AG04449 (cell line): ENCODE results near the gene TSPAN32.

Experiments used
- CTCF ChIA-PET: fragments of 350-600 bp; formaldehyde crosslinking; extraction: SDS; loops from one replicate; lab custom pipeline; 2021; ENCODE audit warnings: antibody characterized with exemption; lab: Yijun Ruan, JAX
- POLR2A ChIA-PET: fragments of 400-600, 350-600 bp; formaldehyde crosslinking; extraction: SDS; loops from one replicate; lab custom pipeline; 2020; ENCODE audit warnings: antibody characterized with exemption, inconsistent platforms; lab: Yijun Ruan, JAX
- DNase-seq: peaks from one replicate; pipeline ENCODE4 v3.0.0-alpha.2; 2010; ENCODE audit warnings: low read depth, low spot score
- H3K4me3 ChIP-seq: 2 replicates; pipeline ENCODE4 v1.5.1; 2011; ENCODE audit warnings: low read depth, mild to moderate bottlenecking, control low read depth, low read length
- CTCF ChIP-seq: IDR thresholded peaks from one replicate; pipeline ENCODE4 v1.5.1; 2011; ENCODE audit warnings: mild to moderate bottlenecking, moderate library complexity, low read length, control low read depth, inconsistent platforms; ENCODE audit not compliant: insufficient read depth; ENCODE audit errors: missing control alignments

TSPAN32 gene

DNA sequence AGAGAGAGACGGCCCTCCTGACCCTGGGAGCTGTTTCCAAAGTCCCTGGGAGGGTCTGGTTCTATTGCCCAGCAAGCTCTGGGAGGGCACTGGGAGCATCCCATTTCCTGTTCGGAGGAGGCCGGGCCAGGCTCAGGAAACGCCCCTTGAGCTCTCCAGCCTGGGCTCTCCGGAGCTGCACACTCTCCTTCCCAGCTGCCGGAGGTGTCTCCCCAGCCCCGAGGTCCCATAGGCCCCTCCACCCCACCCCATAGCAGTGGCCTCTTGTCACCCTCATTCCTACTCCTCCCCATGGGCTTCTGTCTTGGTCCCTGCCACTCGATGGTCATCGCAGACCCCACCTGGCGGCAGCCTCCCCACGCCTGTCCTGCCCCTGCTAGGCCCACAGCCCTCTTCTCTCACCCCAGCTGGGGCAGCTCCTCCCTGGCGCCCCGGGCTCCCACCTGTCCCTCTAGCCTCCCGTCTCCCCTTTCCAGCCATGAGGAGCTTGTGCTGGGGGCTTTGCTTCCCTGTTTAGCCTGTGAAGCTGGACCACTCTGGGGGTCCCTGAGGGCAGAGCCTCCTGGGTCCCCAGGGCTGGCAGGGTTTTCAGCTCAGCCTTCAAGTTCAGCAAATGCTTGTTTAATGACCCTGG is 2.8 kb downstream of the TSPAN32 start:
- no peak for TF ChIP-seq CTCF
- no peak overlapping the region for H3K4me3 ChIP-seq
- POLR2A ChIA-PET: interaction anchor here (1.8 kb wide), 1 partner anchor 73 kb away, joined by 9 read pairs; no protein-coding TSS in a partner anchor
- DNase-seq: no peak
- CTCF ChIA-PET: interaction anchor here (0.6 to 12.3 kb wide), 25 partner anchors 9 to 588 kb away, joined by 3 to 381 read pairs (median 4); partner anchors contain the start of gene TSSC4

DNA sequence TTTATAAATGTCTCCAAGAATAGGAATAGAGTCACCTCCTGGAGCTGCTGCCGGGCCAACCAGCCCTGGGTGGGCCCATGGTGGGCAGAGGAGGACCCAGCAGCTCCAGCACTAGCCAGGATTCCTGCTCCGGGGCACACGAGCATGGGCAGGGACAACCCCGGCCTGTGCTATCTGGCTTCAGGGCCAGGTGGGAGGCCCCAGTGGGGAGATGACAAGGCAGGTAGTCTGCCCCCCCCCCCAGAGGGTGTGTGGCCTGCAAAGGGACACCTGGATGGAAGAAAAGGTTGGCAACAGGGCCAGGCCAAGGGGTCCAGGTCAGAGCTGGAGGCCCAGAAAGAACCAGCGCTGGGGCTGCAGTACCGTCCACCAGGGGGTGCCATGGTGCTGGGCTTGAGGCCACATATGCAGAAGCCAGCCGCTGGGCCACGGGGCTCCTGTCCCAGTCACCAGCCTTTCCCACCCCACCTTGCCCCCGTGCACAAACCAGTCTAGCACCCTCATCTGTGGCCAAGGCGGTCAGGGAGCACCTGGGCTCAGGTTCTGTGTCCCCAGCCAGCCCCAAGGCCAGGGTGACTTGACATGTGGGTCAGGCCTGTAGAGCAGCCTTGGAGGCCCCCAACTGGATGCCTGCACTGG is 3.4 kb downstream of the TSPAN32 start:
- POLR2A ChIA-PET: interaction anchor here (1.3 to 1.8 kb wide), 2 partner anchors 73 to 95 kb away, joined by 5 to 9 read pairs; partner anchors contain the start of gene TSSC4
- DNase-seq: no peak

DNA sequence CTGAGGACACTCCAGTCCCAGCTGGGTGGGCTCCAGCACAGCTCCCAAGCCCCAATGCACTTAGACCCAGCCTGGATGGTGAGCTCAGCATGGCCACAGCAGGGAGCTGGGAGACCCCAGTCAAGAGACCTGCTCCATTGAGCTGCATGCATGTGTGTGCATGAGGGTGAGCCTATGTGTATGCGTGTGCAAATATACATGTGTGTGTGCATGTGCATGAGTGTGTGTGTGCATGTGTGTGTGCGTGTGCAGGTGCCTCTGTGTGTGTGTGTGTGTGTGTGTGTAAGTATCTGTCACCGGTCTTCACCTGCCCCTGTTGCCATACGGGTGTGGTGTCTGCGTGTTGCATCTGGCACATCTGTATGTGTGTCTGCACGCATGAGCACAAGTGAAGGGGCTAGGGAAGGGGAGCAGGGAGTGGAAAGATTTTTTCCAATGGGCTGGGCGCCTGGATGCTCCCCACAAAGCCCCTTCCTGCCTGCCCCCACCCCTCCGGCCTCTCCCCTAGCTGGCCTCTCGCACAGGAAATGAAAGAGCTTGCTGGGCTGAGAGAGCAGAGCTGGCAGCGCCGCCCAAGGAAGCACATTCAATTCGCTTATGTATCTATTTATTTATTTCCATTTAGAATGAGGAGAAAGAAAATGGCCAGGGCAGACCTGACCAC is 4.1 kb downstream of the TSPAN32 start:
- ChIA-PET CTCF (interaction anchor here (0.7 to 12.3 kb wide), 19 partner anchors 8 to 587 kb away, joined by 3 to 381 read pairs (median 5); partner anchors contain the start of gene TSSC4), POLR2A (interaction anchor here (0.7 to 1.8 kb wide), 4 partner anchors 29 to 102 kb away, joined by 3 to 9 read pairs (median 4); partner anchors contain the start of gene TSSC4)
- peak overlapping the region; percentile 32 for H3K4me3 ChIP-seq
- no peak for DNase-seq
- no peak for TF ChIP-seq CTCF

More for the DNA sequence above, 3.4 kb downstream of the TSPAN32 start:
- CTCF ChIA-PET: interaction anchor here (0.6 to 12.3 kb wide), 31 partner anchors 8 to 588 kb away, joined by 3 to 381 read pairs (median 4); partner anchors contain the start of gene TSSC4
- no peak overlapping the region for H3K4me3 ChIP-seq
- peak; percentile 79 for TF ChIP-seq CTCF

DNA sequence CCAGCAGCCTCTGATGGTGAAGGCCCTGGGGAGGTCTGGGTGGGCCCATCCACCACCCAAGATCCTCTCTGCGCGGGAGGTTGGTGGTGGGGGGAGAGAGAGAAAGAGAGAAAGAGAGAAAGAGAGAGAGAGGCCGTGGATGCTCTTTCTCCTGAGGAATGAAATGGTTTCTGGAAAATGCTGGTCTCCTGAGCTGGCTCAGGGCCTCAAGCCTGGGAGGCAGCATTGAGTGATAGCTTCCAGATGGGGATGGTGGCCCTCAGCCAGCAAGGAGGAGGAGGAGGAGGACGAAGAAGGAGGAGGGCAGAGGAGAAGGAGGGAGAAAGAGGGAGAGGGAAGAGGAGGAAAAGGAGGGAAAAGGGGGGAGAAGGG is 4.6 kb downstream of the TSPAN32 start:
- CTCF ChIA-PET: interaction anchor here (0.7 to 12.3 kb wide), 10 partner anchors 8 to 225 kb away, joined by 3 to 381 read pairs (median 12); partner anchors contain the start of gene TSSC4
- TF ChIP-seq CTCF: no peak
- POLR2A ChIA-PET: interaction anchor here (0.7 to 1.8 kb wide), 4 partner anchors 29 to 101 kb away, joined by 3 to 9 read pairs (median 4); partner anchors contain the start of gene TSSC4
- DNase-seq: peak; percentile 24
- peak overlapping the region; percentile 30 for H3K4me3 ChIP-seq

DNA sequence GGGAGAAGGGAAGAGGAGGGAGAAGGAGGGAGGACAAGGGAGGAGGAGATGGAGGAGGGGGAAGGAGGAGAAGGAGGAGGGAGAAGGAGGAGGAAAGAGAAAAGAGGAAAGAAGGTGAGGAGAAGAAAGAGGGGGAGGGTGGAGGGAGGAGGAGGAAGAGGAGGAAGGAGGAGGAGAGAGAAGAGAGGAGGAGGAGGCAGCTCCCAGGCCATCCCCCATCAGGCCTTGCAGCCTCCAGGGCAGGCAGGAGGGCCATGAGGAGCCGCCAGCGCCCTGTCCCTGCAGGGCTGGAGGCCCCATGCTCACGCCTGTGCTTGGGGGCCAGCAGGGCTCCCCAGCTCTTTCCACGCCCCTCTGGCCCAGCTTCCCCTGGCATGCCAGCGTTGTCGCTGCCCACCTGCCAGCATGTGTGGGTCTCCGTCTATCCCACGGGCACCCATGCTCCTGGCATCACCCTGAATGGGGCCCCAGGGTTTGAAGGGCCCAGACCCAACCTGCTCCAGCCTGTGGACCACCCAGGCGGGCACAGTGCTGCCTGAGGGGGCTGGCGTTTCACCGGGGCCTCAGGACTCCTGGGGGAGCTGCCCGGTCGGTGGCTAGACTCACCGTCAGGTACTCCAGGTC is 5.2 kb downstream of the TSPAN32 start:
- POLR2A ChIA-PET: interaction anchor here (1.0 kb wide), 1 partner anchor 101 kb away, joined by 3 read pairs; no protein-coding TSS in a partner anchor
- DNase-seq: no peak
- no peak for TF ChIP-seq CTCF
- CTCF ChIA-PET: interaction anchor here (1.4 to 12.3 kb wide), 6 partner anchors 9 to 225 kb away, joined by 9 to 381 read pairs (median 19); partner anchors contain the start of gene TSSC4
- H3K4me3 ChIP-seq: no peak overlapping the region
